ENCODE data around the gene VAPA.

- no peak for TF ChIP-seq POLR2A (IDR thresholded peaks at IDR 0.05)
- TF ChIP-seq CTCF (IDR thresholded peaks at IDR 0.05) = no peak
These were observed 42.5 kb upstream of the VAPA start for GRCh38 chr18:9871244-9871746.

Measured in sigmoid colon (tissue), 3 donors.